GM04504 (cell line): ENCODE data around the gene SLC6A19.
A peak's percentile ranks its signal among the peaks of the same experiment; 100 is the strongest.

Experiments
- DNase-seq: peaks from one replicate; pipeline ENCODE4 v3.0.0-alpha.2; 2012; ENCODE audit warnings: low read depth

The SLC6A19 gene

GRCh38 chr5:1244255-1244654 is 42.9 kb downstream of the SLC6A19 start:
- no peak for DNase-seq

GRCh38 chr5:1244976-1245375 is 43.6 kb downstream of the SLC6A19 start:
- DNase-seq, result no peak

GRCh38 chr5:1245905-1246576 is 44.6 kb downstream of the SLC6A19 start:
- no peak for DNase-seq

GRCh38 chr5:1246711-1247431 is 45.5 kb downstream of the SLC6A19 start:
- no peak for DNase-seq

- DNase-seq, result no peak
Observed at GRCh38 chr5:1247811-1248210, 46.4 kb downstream of the SLC6A19 start.

GRCh38 chr5:1249366-1250280 is 48.2 kb downstream of the SLC6A19 start:
- no peak for DNase-seq

- no peak for DNase-seq
Observed at GRCh38 chr5:1251678-1252580, 50.5 kb downstream of the SLC6A19 start.

- DNase-seq, result no peak
Observed at GRCh38 chr5:1252681-1253080, 51.3 kb downstream of the SLC6A19 start.

- no peak for DNase-seq
Observed at GRCh38 chr5:1253456-1254105, 52.2 kb downstream of the SLC6A19 start.

- no peak for DNase-seq
Observed at GRCh38 chr5:1254196-1254595, 52.8 kb downstream of the SLC6A19 start.

GRCh38 chr5:1255081-1255561 is 53.7 kb downstream of the SLC6A19 start:
- DNase-seq, result no peak

GRCh38 chr5:1256776-1257175 is 55.4 kb downstream of the SLC6A19 start:
- no peak for DNase-seq

GRCh38 chr5:1257363-1257762 is 56.0 kb downstream of the SLC6A19 start:
- no peak for DNase-seq

- DNase-seq, result no peak
Observed at GRCh38 chr5:1257841-1258240, 56.4 kb downstream of the SLC6A19 start.

- no peak for DNase-seq
Observed at GRCh38 chr5:1259806-1260480, 58.5 kb downstream of the SLC6A19 start.

- DNase-seq, result no peak
Observed at GRCh38 chr5:1261643-1262042, 60.2 kb downstream of the SLC6A19 start.

- peak; percentile 1 for DNase-seq
Observed at GRCh38 chr5:1262381-1262780, 61.0 kb downstream of the SLC6A19 start.

- no peak for DNase-seq
Observed at GRCh38 chr5:1264211-1264610, 62.8 kb downstream of the SLC6A19 start.

GRCh38 chr5:1265026-1265425 is 63.6 kb downstream of the SLC6A19 start:
- no peak for DNase-seq
